Measurements from ENCODE around the gene ADAD2. TPM values are rescaled to one million over a fixed set of nuclear protein-coding genes. Genes with fewer than 3 reads are reported as not detected.

The ADAD2 gene
- total and polyA plus RNA-seq, 9 of the 15 experiments (the other 6 are each of a cell fraction or from before 2014, with no cell fraction given), result 0.07 TPM; not detected in 8

DNA sequence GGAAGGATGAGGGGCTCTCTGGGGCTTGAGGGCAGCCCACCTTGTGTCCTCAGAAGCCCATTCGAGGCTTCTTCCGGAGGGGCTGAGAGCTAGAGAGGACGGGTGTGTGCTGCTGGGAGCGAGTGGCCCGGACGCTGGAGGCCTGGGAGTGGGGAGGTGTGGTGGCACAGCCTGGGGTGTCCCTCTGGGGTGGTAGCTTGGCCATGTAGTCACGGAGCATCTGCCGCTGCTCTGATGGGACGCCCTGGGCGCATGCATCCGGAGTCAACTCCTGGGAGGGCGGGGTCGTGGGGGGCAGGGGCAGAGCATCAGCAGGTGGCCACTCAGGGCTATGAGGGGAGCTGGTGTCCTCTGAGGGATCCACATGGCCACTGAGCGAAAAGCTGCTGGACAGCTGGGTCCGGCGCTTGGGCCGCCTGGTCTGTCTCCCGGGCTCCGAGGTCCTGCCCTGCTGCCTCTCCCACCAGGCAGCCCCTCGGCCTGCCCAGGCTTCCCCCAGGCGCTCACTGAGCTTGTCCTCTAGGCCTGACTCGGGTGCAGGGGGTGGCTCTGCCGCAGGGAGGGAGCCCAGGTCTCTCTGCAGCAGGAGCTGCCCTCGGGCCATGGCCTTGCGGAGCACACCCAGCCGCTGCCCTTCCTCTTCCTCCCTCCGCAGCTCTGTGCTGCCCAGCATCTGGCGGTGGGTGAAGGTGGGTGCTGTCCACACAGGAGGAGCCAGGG, 11.9 kb upstream of the ADAD2 start:
- Histone ChIP-seq H3K27ac (ENCODE audit: extremely low read depth, low read depth, low read length) (no peak overlapping the region), H3K9me3 (replicated peaks; ENCODE audit: control insufficient read depth, insufficient read depth, low read depth, low read length) (peaks cover 2% of the 10 kb centered on the region; the same call in 1 of the 2 replicates), H3K4me3 (no peak overlapping the region), H3K9me1 (ENCODE audit: control insufficient read depth, insufficient read depth, low read length) (peaks cover 4% of the 10 kb centered on the region), H3K9ac (ENCODE audit: insufficient read depth in 1 of 2, low read depth in 2 of 2, low read length in 2 of 2) (no peak overlapping the region), H3K79me2 (ENCODE audit: control insufficient read depth, insufficient read depth, low read length) (no peaks in the 10 kb centered on the region; the same call in 2 of the 3 replicates), H3K27me3 (ENCODE audit: control insufficient read depth in 2 of 2, insufficient read depth in 2 of 2, low read length in 2 of 2) (peaks cover under 1 to 4% of the 10 kb centered on the region in 2 experiments; a peak in 2 of 5 replicates), H3K4me2 (ENCODE audit: insufficient read depth, low read length) (no peak overlapping the region), H3K4me1 (replicated peaks in 1 of 2; ENCODE audit: control insufficient read depth in 2 of 2, insufficient read depth in 2 of 2, low read length in 2 of 2) (peaks cover 7 to 42% of the 10 kb centered on the region in 2 experiments; a peak in 3 of 5 replicates), H2AFZ (ENCODE audit: low read depth, low read length) (no peak overlapping the region), H3K36me3 (ENCODE audit: control insufficient read depth, insufficient read depth, low read length) (peaks cover 65% of the 10 kb centered on the region; the same call in 2 of the 3 replicates), H4K20me1 (replicated peaks; ENCODE audit: control insufficient read depth, insufficient read depth, low read length) (peaks cover 20% of the 10 kb centered on the region)
- WGBS (ENCODE audit: insufficient coverage, low coverage, missing lambda C conversion rate), result 89% methylated on average over 28 of the region's 28 CpGs
- FAIRE-seq (no peak), DNase-seq (ENCODE audit: extremely low read depth in 1 of 4, low spot score in 3 of 4) (no peak), ATAC-seq (no peak)
- ChIA-PET CTCF (ENCODE audit: low intra/inter-chr PET ratio) (no interaction called here), POLR2A (interaction anchor here (0.8 to 1.4 kb wide), 5 partner anchors 8 to 62 kb away, joined by 3 to 5 read pairs (median 4); partner anchors contain the start of genes MBTPS1 and TAF1C)
- no TSS peak for BruUV-seq (replicated peaks)
- intact Hi-C loops (cut with micrococcal nuclease), result loop anchor here (5.0 kb wide), 1 partner anchor 222 kb away; no protein-coding TSS in a partner anchor
- TF ChIP-seq SMC3 (conservative IDR thresholded peaks at IDR 0.05; ENCODE audit: insufficient read depth, low read depth, low read length), result 0 out of 2 replicates have a peak, but pooled peaks have one; percentile 18
- TF ChIP-seq KDM4B (IDR thresholded peaks at IDR 0.05; ENCODE audit: borderline replicate concordance in 2 of 2, low read depth in 1 of 2), result no peak
- in situ Hi-C loops (cut with MboI), result no loop called here

Data from K562 (cell line).